GM12864 (cell line): ENCODE results near the gene ATF5.
A peak's percentile ranks its signal among the peaks of the same experiment; 100 is the strongest.

Experiments
- DNase-seq: peaks from one replicate; pipeline ENCODE4 v3.0.0-alpha.2; 2011; ENCODE audit warnings: low read depth
- H3K4me3 ChIP-seq: 2 replicates; pipeline ENCODE4 v1.5.1; 2011; ENCODE audit warnings: mild to moderate bottlenecking, low read depth, low read length, control low read depth
- TF ChIP-seq, protein P1 (sequence below): IDR thresholded peaks from 2 replicates; pipeline ENCODE4 v1.5.1; 2011; ENCODE audit warnings: low read depth, mild to moderate bottlenecking, moderate library complexity, low read length, control low read depth, inconsistent platforms; ENCODE audit errors: missing control alignments

Gene ATF5

GRCh38 chr19:49916839-49917733 lies 11.9 kb upstream of the ATF5 start:
- DNase-seq: no peak
- no peak overlapping the region for H3K4me3 ChIP-seq
- TF ChIP-seq, protein P1, sequence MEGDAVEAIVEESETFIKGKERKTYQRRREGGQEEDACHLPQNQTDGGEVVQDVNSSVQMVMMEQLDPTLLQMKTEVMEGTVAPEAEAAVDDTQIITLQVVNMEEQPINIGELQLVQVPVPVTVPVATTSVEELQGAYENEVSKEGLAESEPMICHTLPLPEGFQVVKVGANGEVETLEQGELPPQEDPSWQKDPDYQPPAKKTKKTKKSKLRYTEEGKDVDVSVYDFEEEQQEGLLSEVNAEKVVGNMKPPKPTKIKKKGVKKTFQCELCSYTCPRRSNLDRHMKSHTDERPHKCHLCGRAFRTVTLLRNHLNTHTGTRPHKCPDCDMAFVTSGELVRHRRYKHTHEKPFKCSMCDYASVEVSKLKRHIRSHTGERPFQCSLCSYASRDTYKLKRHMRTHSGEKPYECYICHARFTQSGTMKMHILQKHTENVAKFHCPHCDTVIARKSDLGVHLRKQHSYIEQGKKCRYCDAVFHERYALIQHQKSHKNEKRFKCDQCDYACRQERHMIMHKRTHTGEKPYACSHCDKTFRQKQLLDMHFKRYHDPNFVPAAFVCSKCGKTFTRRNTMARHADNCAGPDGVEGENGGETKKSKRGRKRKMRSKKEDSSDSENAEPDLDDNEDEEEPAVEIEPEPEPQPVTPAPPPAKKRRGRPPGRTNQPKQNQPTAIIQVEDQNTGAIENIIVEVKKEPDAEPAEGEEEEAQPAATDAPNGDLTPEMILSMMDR: peak; percentile 33

GRCh38 chr19:49918089-49918488 lies 10.9 kb upstream of the ATF5 start:
- no peak for DNase-seq
- TF ChIP-seq, protein P1: no peak
- H3K4me3 ChIP-seq: no peak overlapping the region

- TF ChIP-seq, protein P1: no peak
- no peak overlapping the region for H3K4me3 ChIP-seq
- no peak for DNase-seq
Observed at GRCh38 chr19:49920624-49921363, 8.2 kb upstream of the ATF5 start.

DNA sequence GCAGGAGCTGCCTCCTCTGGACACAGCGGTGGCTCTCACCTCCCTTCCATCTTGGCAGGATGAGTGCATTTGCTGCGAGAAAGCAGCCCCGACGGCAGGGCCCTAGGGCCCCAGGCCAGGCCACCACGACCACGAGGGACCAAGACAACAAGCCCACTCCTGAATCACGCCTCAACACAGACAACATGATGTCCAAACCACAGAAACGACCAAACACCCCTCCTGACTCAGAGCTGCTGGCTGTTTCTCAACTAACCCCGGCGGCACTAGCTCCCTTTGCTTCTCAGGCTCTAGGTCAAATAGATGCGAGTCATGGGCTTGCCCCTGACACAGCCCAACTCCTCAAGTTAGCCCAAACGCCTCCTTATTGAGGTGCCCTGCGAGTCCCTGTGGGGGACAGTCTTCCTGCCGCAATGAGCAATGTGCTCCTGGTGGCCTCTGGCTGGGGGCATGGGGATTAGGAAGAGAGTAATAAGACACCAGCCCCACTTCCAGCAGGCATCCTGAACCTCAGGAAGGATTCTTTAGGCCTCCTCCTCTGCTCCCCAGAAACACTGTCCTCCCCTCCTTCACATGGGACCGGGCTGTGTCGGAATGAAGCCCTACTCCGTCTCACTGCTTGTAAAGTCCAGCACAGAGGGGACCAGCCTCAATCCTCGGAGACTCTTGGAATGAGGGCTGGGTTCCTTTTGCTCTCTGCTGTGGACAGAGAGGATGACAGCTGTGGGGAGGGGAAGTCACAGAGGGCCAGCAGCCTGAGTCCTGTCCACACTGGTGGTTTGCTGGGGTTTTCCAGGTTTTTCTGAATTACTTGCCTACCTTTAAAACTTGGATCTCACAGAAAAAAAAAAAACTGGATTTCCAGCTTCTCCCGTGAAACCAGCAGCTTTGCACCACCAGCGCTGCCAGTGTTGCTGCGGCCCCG lies 6.9 kb upstream of the ATF5 start:
- H3K4me3 ChIP-seq: no peak overlapping the region
- no peak for DNase-seq

GRCh38 chr19:49923055-49924003 lies 5.7 kb upstream of the ATF5 start:
- no peak for DNase-seq
- H3K4me3 ChIP-seq: peak overlapping the region; percentile 36
- TF ChIP-seq, protein P1: no peak

More for the DNA sequence above, 6.9 kb upstream of the ATF5 start:
- TF ChIP-seq, protein P1: no peak
